Osteoblast (primary cell): Measurements from ENCODE around the gene CST5. TPM values are rescaled to one million over a fixed set of nuclear protein-coding genes. Genes with fewer than 3 reads are reported as not detected.

Experiments used
- DNase-seq: peaks from one replicate; pipeline ENCODE4 v3.0.0; 2011; ENCODE audit warnings: low spot score, mixed read lengths; ENCODE audit not compliant: insufficient read length; ENCODE audit errors: missing footprints
- H2AFZ ChIP-seq: 2 replicates; pipeline ENCODE4 v1.6.0; 2011; ENCODE audit warnings: mild to moderate bottlenecking, low read length
- H3K27ac ChIP-seq: 2 replicates; pipeline ENCODE4 v1.5.1; 2011; ENCODE audit warnings: mild to moderate bottlenecking, low read depth, low read length, moderate library complexity
- H3K27me3 ChIP-seq: 2 replicates; pipeline ENCODE4 v1.6.0; 2012; ENCODE audit warnings: mild to moderate bottlenecking, control low read depth, inconsistent platforms, low read length, moderate library complexity; ENCODE audit not compliant: insufficient read depth
- H3K36me3 ChIP-seq: 2 replicates; pipeline ENCODE4 v1.5.1; 2011; ENCODE audit warnings: mild to moderate bottlenecking, low read length, control low read depth, moderate library complexity; ENCODE audit not compliant: insufficient read depth
- H3K4me1 ChIP-seq: 2 replicates; pipeline ENCODE4 v1.5.1; 2011; ENCODE audit warnings: mild to moderate bottlenecking, low read length, control low read depth, moderate library complexity; ENCODE audit not compliant: insufficient read depth
- H3K4me2 ChIP-seq: 2 replicates; pipeline ENCODE4 v1.6.0; 2011; ENCODE audit warnings: mild to moderate bottlenecking, low read length; ENCODE audit not compliant: insufficient read depth
- H3K4me3 ChIP-seq: fragments of 200-600 bp; sonication (generic); 3 replicates; pipeline ENCODE4 v1.5.1; 2012; ENCODE audit warnings: mild to moderate bottlenecking, low read length, inconsistent platforms; ENCODE audit not compliant: insufficient read depth
- H3K79me2 ChIP-seq: 2 replicates; pipeline ENCODE4 v1.6.0; 2012; ENCODE audit warnings: mild to moderate bottlenecking, low read length, control low read depth, inconsistent platforms; ENCODE audit not compliant: insufficient read depth
- H3K9me3 ChIP-seq: 2 replicates; pipeline ENCODE4 v1.5.1; 2011; ENCODE audit warnings: low read depth, low read length, control low read depth
- H4K20me1 ChIP-seq: 2 replicates; pipeline ENCODE4 v1.6.0; 2012; ENCODE audit warnings: mild to moderate bottlenecking, low read length, control low read depth; ENCODE audit not compliant: insufficient read depth
- total RNA-seq: library from RNA; depleted of rRNA; stranded (reverse); fragments of >200 nt; gene quantifications from 2 replicates; pipeline ENCODE4 v1.2.3, GENCODE V29; 2012
- TF ChIP-seq, protein P1 (sequence below): IDR thresholded peaks from 2 replicates; pipeline ENCODE4 v1.5.1; 2011; ENCODE audit warnings: mild to moderate bottlenecking, low read depth, low read length, moderate library complexity; ENCODE audit errors: extremely low read depth

CST5 gene
- total RNA-seq, 1 donor: not detected

DNA sequence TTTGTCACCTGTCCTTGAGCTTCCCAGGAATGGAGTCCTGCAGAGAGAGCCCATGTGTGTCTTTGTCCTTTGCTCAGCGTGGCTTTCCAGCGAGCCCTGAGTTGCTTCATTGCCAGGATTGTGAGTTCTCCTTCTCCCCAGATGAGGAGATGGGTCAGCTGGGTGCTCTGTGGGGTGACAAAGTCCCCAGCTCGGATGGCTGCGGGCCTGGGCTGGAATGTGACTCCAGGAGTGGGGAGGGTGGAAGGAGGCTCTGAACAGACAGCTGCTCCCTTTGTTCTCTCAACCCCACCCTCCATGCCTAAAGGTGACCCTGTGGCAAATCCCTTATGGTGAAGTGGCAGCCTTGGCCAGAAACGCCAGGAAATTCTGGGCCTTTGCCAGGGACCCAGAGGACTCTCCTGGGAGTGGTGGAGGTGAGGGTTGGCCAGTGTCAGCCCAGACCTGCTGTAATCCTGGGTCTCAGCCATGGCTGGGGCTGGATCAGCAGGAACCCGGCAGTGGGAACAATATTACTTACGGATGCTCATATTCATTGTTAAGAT, 44.4 kb upstream of the CST5 start:
- H3K36me3 ChIP-seq: no peaks in the 10 kb centered on the region
- H3K4me3 ChIP-seq: no peak overlapping the region
- no peaks in the 10 kb centered on the region for H3K79me2 ChIP-seq
- no peak overlapping the region for H2AFZ ChIP-seq
- H4K20me1 ChIP-seq: no peaks in the 10 kb centered on the region
- peaks cover 4% of the 10 kb centered on the region for H3K27me3 ChIP-seq
- H3K27ac ChIP-seq: no peak overlapping the region
- DNase-seq: no peak
- no peaks in the 10 kb centered on the region for H3K9me3 ChIP-seq
- H3K4me2 ChIP-seq: no peak overlapping the region
- TF ChIP-seq, protein P1, sequence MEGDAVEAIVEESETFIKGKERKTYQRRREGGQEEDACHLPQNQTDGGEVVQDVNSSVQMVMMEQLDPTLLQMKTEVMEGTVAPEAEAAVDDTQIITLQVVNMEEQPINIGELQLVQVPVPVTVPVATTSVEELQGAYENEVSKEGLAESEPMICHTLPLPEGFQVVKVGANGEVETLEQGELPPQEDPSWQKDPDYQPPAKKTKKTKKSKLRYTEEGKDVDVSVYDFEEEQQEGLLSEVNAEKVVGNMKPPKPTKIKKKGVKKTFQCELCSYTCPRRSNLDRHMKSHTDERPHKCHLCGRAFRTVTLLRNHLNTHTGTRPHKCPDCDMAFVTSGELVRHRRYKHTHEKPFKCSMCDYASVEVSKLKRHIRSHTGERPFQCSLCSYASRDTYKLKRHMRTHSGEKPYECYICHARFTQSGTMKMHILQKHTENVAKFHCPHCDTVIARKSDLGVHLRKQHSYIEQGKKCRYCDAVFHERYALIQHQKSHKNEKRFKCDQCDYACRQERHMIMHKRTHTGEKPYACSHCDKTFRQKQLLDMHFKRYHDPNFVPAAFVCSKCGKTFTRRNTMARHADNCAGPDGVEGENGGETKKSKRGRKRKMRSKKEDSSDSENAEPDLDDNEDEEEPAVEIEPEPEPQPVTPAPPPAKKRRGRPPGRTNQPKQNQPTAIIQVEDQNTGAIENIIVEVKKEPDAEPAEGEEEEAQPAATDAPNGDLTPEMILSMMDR: no peak
- H3K4me1 ChIP-seq: peaks cover 11% of the 10 kb centered on the region

- no peaks in the 10 kb centered on the region for H4K20me1 ChIP-seq
- DNase-seq: no peak
- no peaks in the 10 kb centered on the region for H3K36me3 ChIP-seq
- H3K4me1 ChIP-seq: peaks cover 11% of the 10 kb centered on the region
- peaks cover 4% of the 10 kb centered on the region for H3K27me3 ChIP-seq
- no peak overlapping the region for H3K4me2 ChIP-seq
- no peak overlapping the region for H3K27ac ChIP-seq
- H2AFZ ChIP-seq: no peak overlapping the region
- TF ChIP-seq, protein P1: no peak
- H3K4me3 ChIP-seq: no peak overlapping the region
- H3K9me3 ChIP-seq: no peaks in the 10 kb centered on the region
- no peaks in the 10 kb centered on the region for H3K79me2 ChIP-seq
These were observed 43.8 kb upstream of the CST5 start for GRCh38 chr20:23923311-23923710.

DNA sequence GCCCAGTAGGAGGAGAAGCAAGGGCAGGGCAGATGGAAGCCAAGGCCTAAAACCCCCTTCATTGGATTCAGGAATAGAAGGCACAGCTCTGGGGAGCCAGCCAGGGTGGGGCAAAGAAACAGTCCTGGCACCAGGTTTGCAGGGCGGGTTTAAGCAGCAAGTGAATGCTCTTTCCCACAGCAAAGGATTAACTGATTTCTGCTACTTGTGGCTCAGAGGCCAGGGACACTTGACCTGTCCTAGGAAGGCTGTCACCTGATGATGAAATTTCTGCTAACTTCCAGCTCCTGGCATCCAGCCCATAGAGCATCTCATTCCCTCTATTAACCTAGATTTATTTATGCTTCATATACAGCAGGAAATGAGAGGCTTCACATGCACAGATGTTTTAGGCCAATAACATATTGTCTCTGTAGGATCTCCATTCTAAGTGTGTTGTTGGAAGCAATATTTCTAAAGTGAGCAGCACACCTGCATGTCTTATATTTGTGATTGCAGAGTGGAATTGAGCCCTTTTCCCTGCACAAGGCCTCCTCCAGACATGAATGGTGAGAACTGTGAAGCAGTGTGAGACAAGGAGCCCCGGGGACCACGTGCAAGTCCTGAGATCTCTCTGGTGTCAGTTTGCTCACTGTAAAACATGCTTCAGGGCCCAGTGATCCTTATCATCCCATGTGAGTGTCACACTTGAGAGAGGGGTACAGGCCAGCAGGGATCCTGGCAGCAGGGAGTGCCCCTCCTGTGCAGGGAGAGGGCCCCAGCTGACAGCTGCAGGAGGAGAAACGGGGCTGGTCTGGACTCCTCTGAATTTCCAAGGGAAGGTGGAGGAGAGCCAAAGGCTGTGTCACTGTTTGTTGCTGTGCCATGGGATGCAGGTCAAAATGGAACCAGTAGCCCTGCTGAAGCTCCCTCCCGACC, 41.1 kb upstream of the CST5 start:
- peak overlapping the region; percentile 36 for H3K4me2 ChIP-seq
- H3K4me1 ChIP-seq: peaks cover 11% of the 10 kb centered on the region
- H3K9me3 ChIP-seq: no peaks in the 10 kb centered on the region
- no peak overlapping the region for H3K27ac ChIP-seq
- no peak for DNase-seq
- no peaks in the 10 kb centered on the region for H3K79me2 ChIP-seq
- H2AFZ ChIP-seq: no peak overlapping the region
- no peaks in the 10 kb centered on the region for H4K20me1 ChIP-seq
- TF ChIP-seq, protein P1: no peak
- no peaks in the 10 kb centered on the region for H3K36me3 ChIP-seq
- no peak overlapping the region for H3K4me3 ChIP-seq
- H3K27me3 ChIP-seq: peaks cover 4% of the 10 kb centered on the region

DNA sequence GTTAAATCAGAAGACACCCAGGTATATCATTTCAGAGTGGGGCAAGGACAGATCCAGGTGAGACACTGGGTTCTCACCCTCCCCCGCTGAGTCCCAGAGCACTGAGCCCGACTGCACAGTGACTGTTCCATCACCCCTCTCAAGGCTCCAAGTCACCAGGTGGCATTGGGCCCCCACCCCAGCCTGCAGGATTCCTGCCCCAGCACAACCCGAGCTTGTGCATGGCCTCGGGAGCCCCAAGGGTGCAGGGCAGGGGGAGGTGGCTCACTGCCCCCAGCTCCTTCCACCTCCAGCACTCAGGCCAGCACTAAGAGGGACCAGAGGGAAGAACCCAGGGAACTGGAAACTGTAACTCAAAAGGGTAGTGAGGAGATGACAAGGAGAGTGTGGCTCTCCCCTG, 39.3 kb upstream of the CST5 start:
- TF ChIP-seq, protein P1: no peak
- no peaks in the 10 kb centered on the region for H3K9me3 ChIP-seq
- no peak overlapping the region for H2AFZ ChIP-seq
- no peaks in the 10 kb centered on the region for H3K27me3 ChIP-seq
- H3K4me3 ChIP-seq: no peak overlapping the region
- no peaks in the 10 kb centered on the region for H4K20me1 ChIP-seq
- no peak overlapping the region for H3K27ac ChIP-seq
- H3K79me2 ChIP-seq: no peaks in the 10 kb centered on the region
- no peaks in the 10 kb centered on the region for H3K36me3 ChIP-seq
- DNase-seq: no peak
- no peak overlapping the region for H3K4me2 ChIP-seq
- H3K4me1 ChIP-seq: peaks cover 11% of the 10 kb centered on the region
